HL-60 (cell line): Measurements from ENCODE around the gene TOR1A.

Source experiments
- CTCF ChIP-seq: IDR thresholded peaks from one replicate; pipeline ENCODE4 v1.5.1; 2011; ENCODE audit warnings: low read length, control low read depth, inconsistent platforms; ENCODE audit not compliant: insufficient read depth
- GABPA ChIP-seq: IDR thresholded peaks from 2 replicates; pipeline ENCODE4 v1.6.1; 2012; ENCODE audit warnings: low read depth
- POLR2AphosphoS5 ChIP-seq: IDR thresholded peaks from 2 replicates; pipeline ENCODE4 v1.6.1; 2012; ENCODE audit warnings: low read depth
- REST ChIP-seq: IDR thresholded peaks from 2 replicates; pipeline ENCODE4 v1.6.1; 2012; ENCODE audit warnings: low read depth; ENCODE audit not compliant: insufficient replicate concordance
- SPI1 ChIP-seq: IDR thresholded peaks from 2 replicates; pipeline ENCODE4 v1.6.1; 2012; ENCODE audit warnings: low read depth, mild to moderate bottlenecking, borderline replicate concordance

- TF ChIP-seq CTCF: no peak
- no peak for TF ChIP-seq REST
- no peak for TF ChIP-seq GABPA
- no peak for TF ChIP-seq POLR2AphosphoS5
- TF ChIP-seq SPI1: no peak
Measured at GRCh38 chr9:129810116-129810515, 13.8 kb downstream of the TOR1A start.
